AG09309 (cell line): Measurements from ENCODE around the gene SETD4.

Experiments
- DNase-seq: peaks from one replicate; pipeline ENCODE4 v3.0.0-alpha.2; 2010; ENCODE audit warnings: low read depth
- H3K4me3 ChIP-seq: 2 replicates; pipeline ENCODE4 v1.5.1; 2011; ENCODE audit warnings: mild to moderate bottlenecking, low read depth, low read length, moderate library complexity; ENCODE audit not compliant: control insufficient read depth
- CTCF ChIP-seq: IDR thresholded peaks from 2 replicates; pipeline ENCODE4 v1.5.1; 2011; ENCODE audit warnings: mild to moderate bottlenecking, low read depth, low read length, inconsistent platforms; ENCODE audit not compliant: insufficient read depth, control insufficient read depth; ENCODE audit errors: missing control alignments

The SETD4 gene

GRCh38 chr21:36005018-36005417 is 55.3 kb downstream of the SETD4 start:
- no peak for TF ChIP-seq CTCF
- peak overlapping the region; percentile 46 for H3K4me3 ChIP-seq
- DNase-seq: peak; percentile 97

DNA sequence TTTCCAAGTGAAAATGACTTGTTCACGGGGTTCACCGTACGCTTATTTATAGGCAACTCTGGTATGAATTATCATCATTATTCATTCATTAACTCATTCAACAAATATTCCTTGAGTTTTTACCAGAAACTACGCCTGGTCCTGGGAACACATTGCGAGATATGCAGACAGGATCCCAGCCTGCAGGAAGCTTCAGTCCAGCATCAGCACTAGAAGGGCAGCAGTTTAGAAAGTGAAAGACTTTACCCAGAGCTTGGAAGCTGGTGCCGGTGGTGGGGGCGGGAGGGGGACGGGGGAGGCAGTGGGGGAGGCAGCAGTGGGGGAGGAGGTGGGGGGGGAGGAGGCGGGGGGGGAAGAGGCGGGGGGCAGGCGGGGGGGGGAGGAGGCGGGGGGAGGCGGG is 55.9 kb downstream of the SETD4 start:
- H3K4me3 ChIP-seq: peak overlapping the region; percentile 7
- peak; percentile 73 for DNase-seq
- TF ChIP-seq CTCF: no peak

DNA sequence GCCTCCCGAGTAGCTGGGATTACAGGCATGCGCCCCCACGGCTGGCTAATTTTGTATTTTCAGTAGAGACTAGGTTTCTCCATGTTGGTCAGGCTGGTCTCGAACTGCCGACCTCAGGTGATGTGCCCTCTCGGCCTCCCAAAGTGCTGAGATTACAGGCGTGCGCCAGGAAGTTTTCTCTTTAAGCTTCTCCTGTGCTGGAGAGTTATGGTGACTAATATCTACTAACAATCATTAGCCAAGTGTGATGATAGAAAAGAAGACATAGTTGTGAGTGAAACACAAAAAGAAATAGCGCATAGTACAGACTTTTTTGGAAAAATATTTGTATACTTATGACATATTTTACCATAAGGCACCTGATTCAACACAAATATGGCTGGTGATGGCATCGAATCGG is 56.5 kb downstream of the SETD4 start:
- TF ChIP-seq CTCF: no peak
- H3K4me3 ChIP-seq: no peak overlapping the region
- DNase-seq: no peak

DNA sequence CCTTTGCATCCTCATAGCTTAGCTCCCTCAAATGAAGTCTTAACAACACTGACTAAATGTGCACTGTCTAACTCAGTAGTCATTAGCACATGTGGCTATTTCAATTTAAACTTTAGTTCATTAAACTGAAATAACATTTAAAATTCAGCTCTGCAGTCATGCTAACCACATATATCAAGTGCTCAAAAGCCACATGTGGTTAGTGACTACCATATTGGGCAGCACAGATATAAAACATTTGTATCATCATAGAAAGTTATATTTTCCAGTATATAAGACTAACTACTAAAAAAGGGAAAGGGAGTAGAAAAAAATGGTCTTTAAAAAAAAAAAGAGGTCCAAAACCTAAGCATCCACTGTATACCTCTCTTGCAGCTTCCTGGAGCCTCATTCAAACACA is 64.1 kb downstream of the SETD4 start:
- no peak for TF ChIP-seq CTCF
- no peak overlapping the region for H3K4me3 ChIP-seq
- DNase-seq: no peak

DNA sequence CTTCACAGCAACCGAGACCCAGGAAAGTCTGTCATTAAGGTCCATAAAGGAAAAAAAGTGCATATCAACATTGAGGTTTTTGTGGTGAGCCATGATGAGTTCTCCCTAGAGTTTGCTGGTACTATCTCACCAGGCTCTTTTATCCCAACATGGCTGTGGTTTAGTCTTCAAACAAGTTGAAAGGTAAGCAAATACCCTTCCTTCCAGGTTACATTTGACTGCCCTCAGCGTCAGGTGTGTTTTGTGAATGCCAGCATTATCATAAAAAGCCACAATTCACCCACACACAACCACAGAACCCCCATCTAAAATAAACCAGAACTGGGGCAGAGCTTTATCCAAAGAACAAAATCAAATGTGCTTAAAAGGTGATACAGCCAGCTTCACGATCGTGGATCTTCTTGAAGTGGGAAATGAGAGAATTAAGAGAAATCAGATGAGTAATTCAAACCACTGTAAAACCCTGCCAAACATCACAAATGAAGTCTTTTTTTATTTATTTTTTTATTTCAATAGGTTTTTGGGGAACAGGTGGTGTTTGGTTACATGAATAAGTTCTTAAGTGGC is 64.7 kb downstream of the SETD4 start:
- no peak for TF ChIP-seq CTCF
- no peak overlapping the region for H3K4me3 ChIP-seq
- no peak for DNase-seq

- TF ChIP-seq CTCF: no peak
- no peak overlapping the region for H3K4me3 ChIP-seq
- DNase-seq: no peak
Observed at GRCh38 chr21:35994613-35995012, 65.7 kb downstream of the SETD4 start.

DNA sequence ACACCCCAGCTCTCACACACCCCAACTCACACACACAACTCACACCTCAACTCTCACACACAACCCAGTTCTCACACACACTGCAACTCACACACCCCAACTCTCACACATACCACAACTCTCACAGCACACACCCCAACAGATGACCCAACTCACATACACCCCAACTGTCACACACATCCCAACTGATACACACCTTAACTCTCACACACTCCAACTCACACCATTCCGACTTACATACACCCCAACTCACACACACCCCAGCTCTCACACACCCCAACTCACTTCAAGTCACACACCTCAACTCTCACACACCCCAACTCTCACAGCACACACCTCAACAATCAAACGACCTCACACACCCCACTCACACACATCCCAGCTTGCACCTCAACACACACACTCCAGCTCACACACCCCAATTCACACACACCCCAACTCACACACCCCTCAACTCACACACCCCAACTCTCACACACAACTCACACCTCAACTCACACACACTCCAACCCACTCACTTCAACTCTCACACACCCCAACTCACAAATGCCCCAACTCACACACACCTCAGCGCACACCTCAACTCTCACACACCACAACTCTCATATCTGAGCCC is 66.3 kb downstream of the SETD4 start:
- no peak overlapping the region for H3K4me3 ChIP-seq
- DNase-seq: no peak
- TF ChIP-seq CTCF: no peak
